H1 (cell line): ENCODE results near the gene ZNF74. TPM values are rescaled to one million over a fixed set of nuclear protein-coding genes. Genes with fewer than 3 reads are reported as not detected.

Experiments
- CTCF ChIA-PET: fragments of 300-600 bp; sonication (Branson Sonifier 250); formaldehyde crosslinking; loops from one replicate; lab custom pipeline; 2021; ENCODE audit not compliant: partially characterized antibody; lab: Charles Lee
- POLR2A ChIA-PET: fragments of 300-600 bp; sonication (Branson Sonifier 250); formaldehyde crosslinking; loops from one replicate; lab custom pipeline; 2021; ENCODE audit warnings: inconsistent platforms; ENCODE audit not compliant: partially characterized antibody; lab: Charles Lee
- DNase-seq, 2 experiments: peaks; one replicate each; pipeline versions ENCODE4 v3.0.0 to v3.0.0-alpha.2; 2010 to 2022; ENCODE audit warnings: low spot score in 2 of 2, low read depth in 1 of 2, mixed read lengths in 1 of 2
- FAIRE-seq: peaks from 2 replicates; lab custom pipeline; 2011; peaks lifted over from hg19 to GRCh38; lab: Jason Lieb, UNC
- H2AFZ ChIP-seq: 2 replicates; pipeline ENCODE4 v1.8.1; 2012; ENCODE audit warnings: low read length, inconsistent platforms
- H2AK5ac ChIP-seq: 2 replicates; pipeline ENCODE4 v1.6.1; 2013; ENCODE audit warnings: low read depth, low read length
- H2BK120ac ChIP-seq: replicated peaks from 2 replicates; pipeline ENCODE3; 2013; ENCODE audit warnings: low read depth, low read length, inconsistent platforms
- H2BK12ac ChIP-seq: 2 replicates; pipeline ENCODE4 v1.6.1; 2013; ENCODE audit warnings: low read depth, low read length
- H2BK15ac ChIP-seq: 2 replicates; pipeline ENCODE4 v1.6.1; 2013; ENCODE audit warnings: low read length
- H2BK20ac ChIP-seq: 2 replicates; pipeline ENCODE4 v1.6.1; 2013; ENCODE audit warnings: low read length
- H2BK5ac ChIP-seq: 2 replicates; pipeline ENCODE4 v1.6.1; 2013; ENCODE audit warnings: low read depth, low read length
- H3K14ac ChIP-seq: 2 replicates; pipeline ENCODE4 v1.6.1; 2013; ENCODE audit warnings: inconsistent platforms; ENCODE audit not compliant: insufficient read length
- H3K18ac ChIP-seq: 2 replicates; pipeline ENCODE4 v1.6.1; 2013; ENCODE audit warnings: low read length; ENCODE audit errors: extremely low read depth
- H3K23ac ChIP-seq: 2 replicates; pipeline ENCODE4 v1.6.1; 2013; ENCODE audit warnings: inconsistent platforms; ENCODE audit not compliant: insufficient read length
- H3K23me2 ChIP-seq: 2 replicates; pipeline ENCODE4 v1.6.1; 2013; ENCODE audit warnings: low read depth, low read length
- H3K27ac ChIP-seq: 2 replicates; pipeline ENCODE4 v1.6.1; 2011; ENCODE audit warnings: low read depth, low read length, inconsistent platforms
- H3K27me3 ChIP-seq, 4 experiments: replicated peaks in 1 of 4; 1 replicate in 1 of 4; 2 replicates in 3 of 4; pipeline versions ENCODE4 v1.6.1 to v1.8.1; 2011 to 2013; ENCODE audit warnings: low read length in 3 of 4, mild to moderate bottlenecking in 3 of 4, inconsistent platforms in 2 of 4, mixed read lengths in 2 of 4, moderate library complexity in 1 of 4; ENCODE audit not compliant: control insufficient read depth in 3 of 4, insufficient read depth in 3 of 4; ENCODE audit errors: extremely low read depth in 1 of 4
- H3K36me3 ChIP-seq, 4 experiments: 2 replicates each; pipeline versions ENCODE4 v1.6.1 to v1.8.1; 2011 to 2013; ENCODE audit warnings: mild to moderate bottlenecking in 4 of 4, low read length in 3 of 4, moderate library complexity in 2 of 4, control low read depth in 1 of 4, inconsistent platforms in 1 of 4; ENCODE audit not compliant: insufficient read depth in 4 of 4, control insufficient read depth in 2 of 4
- H3K4ac ChIP-seq: replicated peaks from 2 replicates; pipeline ENCODE3; 2013; ENCODE audit warnings: low read length, low read depth, mixed read lengths, inconsistent platforms; ENCODE audit not compliant: insufficient read length
- H3K4me1 ChIP-seq, 4 experiments: replicated peaks in 1 of 4; 1 replicate in 1 of 4; 2 replicates in 3 of 4; pipeline versions ENCODE4 v1.6.1 to v1.8.1; 2011 to 2013; ENCODE audit warnings: low read length in 3 of 4, inconsistent platforms in 2 of 4, mixed read lengths in 1 of 4; ENCODE audit not compliant: insufficient read depth in 4 of 4, control insufficient read depth in 3 of 4
- H3K4me2 ChIP-seq, 2 experiments: 2 replicates each; pipeline versions ENCODE4 v1.6.1 to v1.8.1; 2011 to 2013; ENCODE audit warnings: low read depth in 2 of 2, low read length in 2 of 2, control low read depth in 1 of 2, inconsistent platforms in 1 of 2, mild to moderate bottlenecking in 1 of 2; ENCODE audit not compliant: insufficient read depth in 1 of 2
- H3K4me3 ChIP-seq, 4 experiments: fragments of 200-600, 300-600 bp in 1 of 4; sonication (generic), shearing (Covaris generic), sonication (Bioruptor Twin) in 1 of 4; 2 replicates each; pipeline versions ENCODE4 v1.5.1 to v1.8.1; 2011 to 2016; ENCODE audit warnings: low read length in 4 of 4, low read depth in 3 of 4, control low read depth in 2 of 4, inconsistent platforms in 2 of 4, mild to moderate bottlenecking in 2 of 4, mixed read lengths in 1 of 4, moderate library complexity in 1 of 4; ENCODE audit not compliant: insufficient read depth in 2 of 4; ENCODE audit errors: extremely low read depth in 1 of 4
- H3K56ac ChIP-seq: replicated peaks from 2 replicates; pipeline ENCODE3; 2013; ENCODE audit warnings: low read depth, mild to moderate bottlenecking, mixed read lengths, low read length, inconsistent platforms; ENCODE audit not compliant: insufficient read length
- H3K79me1 ChIP-seq: 2 replicates; pipeline ENCODE4 v1.6.1; 2013; ENCODE audit warnings: low read depth, low read length, control low read depth
- H3K79me2 ChIP-seq, 2 experiments: 2 replicates each; pipeline versions ENCODE4 v1.6.1 to v1.8.1; 2012 to 2013; ENCODE audit warnings: low read length in 2 of 2, mild to moderate bottlenecking in 2 of 2, inconsistent platforms in 1 of 2; ENCODE audit not compliant: insufficient read depth in 2 of 2, control insufficient read depth in 1 of 2
- H3K9ac ChIP-seq, 4 experiments: replicated peaks in 1 of 4; 1 replicate in 1 of 4; 2 replicates in 3 of 4; pipeline versions ENCODE4 v1.6.1 to v1.8.1; 2011 to 2013; ENCODE audit warnings: low read depth in 3 of 4, low read length in 3 of 4, control low read depth in 2 of 4, mild to moderate bottlenecking in 2 of 4, moderate library complexity in 2 of 4, inconsistent platforms in 1 of 4; ENCODE audit errors: extremely low read depth in 1 of 4
- H3K9me3 ChIP-seq, 2 experiments: 2 replicates each; pipeline versions ENCODE4 v1.6.1 to v1.8.1; 2012 to 2013; ENCODE audit warnings: mild to moderate bottlenecking in 2 of 2, moderate library complexity in 2 of 2, control low read depth in 1 of 2, inconsistent platforms in 1 of 2, low read depth in 1 of 2, low read length in 1 of 2, mixed read lengths in 1 of 2; ENCODE audit not compliant: insufficient read depth in 2 of 2
- H4K20me1 ChIP-seq, 2 experiments: replicated peaks in 1 of 2; 2 replicates each; pipeline versions ENCODE3 to v1.8.1; 2011 to 2013; ENCODE audit warnings: inconsistent platforms in 2 of 2, low read length in 2 of 2, mild to moderate bottlenecking in 1 of 2; ENCODE audit not compliant: insufficient read depth in 2 of 2, control insufficient read depth in 1 of 2
- H4K5ac ChIP-seq: 2 replicates; pipeline ENCODE4 v1.6.1; 2013; ENCODE audit warnings: low read length, low read depth, mixed read lengths, inconsistent platforms; ENCODE audit not compliant: insufficient read length
- H4K8ac ChIP-seq: 2 replicates; pipeline ENCODE4 v1.8.0; 2013; ENCODE audit warnings: mild to moderate bottlenecking, moderate library complexity, low read length, inconsistent platforms; ENCODE audit not compliant: insufficient read depth; ENCODE audit errors: extremely low read depth
- H4K91ac ChIP-seq: replicated peaks from 2 replicates; pipeline ENCODE3; 2013; ENCODE audit warnings: low read length, mixed read lengths, inconsistent platforms; ENCODE audit not compliant: insufficient read length
- EZH2 ChIP-seq: fragments of 200-600 bp; sonication (generic); IDR thresholded peaks from 2 replicates; pipeline ENCODE4 v1.7.1; 2012; ENCODE audit warnings: low read depth, mild to moderate bottlenecking, moderate library complexity, low read length, inconsistent platforms; ENCODE audit not compliant: severe bottlenecking
- GTF2F1 ChIP-seq: IDR thresholded peaks from 2 replicates; pipeline ENCODE4 v1.6.1; 2012; ENCODE audit warnings: low read depth, low read length, improper control_type of control experiment, borderline replicate concordance
- JUND ChIP-seq: IDR thresholded peaks from 2 replicates; pipeline ENCODE4 v1.6.1; 2011; ENCODE audit warnings: mild to moderate bottlenecking, improper control_type of control experiment, low read length
- NANOG ChIP-seq: IDR thresholded peaks from 2 replicates; pipeline ENCODE4 v1.6.1; 2011; ENCODE audit warnings: low read length, low read depth, mild to moderate bottlenecking, inconsistent platforms; ENCODE audit not compliant: insufficient read depth, poor library complexity, severe bottlenecking
- PHF8 ChIP-seq: fragments of 200-600 bp; sonication (generic); conservative IDR thresholded peaks from 2 replicates; pipeline ENCODE4 v1.7.1; 2012; ENCODE audit warnings: low read depth, mild to moderate bottlenecking, inconsistent platforms, low read length, moderate library complexity
- RAD21 ChIP-seq, 2 experiments: IDR thresholded peaks in 1 of 2; conservative IDR thresholded peaks in 1 of 2; 2 replicates each; pipeline ENCODE4 v1.6.1; 2011; ENCODE audit warnings: low read depth in 2 of 2, low read length in 2 of 2, improper control_type of control experiment in 1 of 2, inconsistent platforms in 1 of 2, mild to moderate bottlenecking in 1 of 2, moderate library complexity in 1 of 2
- RXRA ChIP-seq: IDR thresholded peaks from 2 replicates; pipeline ENCODE4 v1.6.1; 2011; ENCODE audit warnings: low read depth, mild to moderate bottlenecking, low read length, moderate library complexity; ENCODE audit not compliant: insufficient read depth
- SIN3A ChIP-seq, 2 experiments: IDR thresholded peaks in 1 of 2; conservative IDR thresholded peaks in 1 of 2; 2 replicates each; pipeline ENCODE4 v1.6.1; 2011 to 2012; ENCODE audit warnings: low read length in 2 of 2, improper control_type of control experiment in 1 of 2, low read depth in 1 of 2, mild to moderate bottlenecking in 1 of 2
- SP2 ChIP-seq: IDR thresholded peaks from 2 replicates; pipeline ENCODE4 v1.6.1; 2012; ENCODE audit warnings: mild to moderate bottlenecking, low read length, inconsistent platforms
- WGBS, 2 experiments: shearing (Covaris generic) in 1 of 2; methylation state at CpG; one replicate each; pipeline versions ENCODE4 v1.1.6 to v1.1.7; 2013 to 2015; ENCODE audit warnings: low lambda C conversion rate in 2 of 2, mixed read lengths in 2 of 2, inconsistent platforms in 1 of 2, low coverage in 1 of 2, missing lambda C conversion rate in 1 of 2; ENCODE audit not compliant: insufficient replicate concordance in 2 of 2, insufficient coverage in 1 of 2, insufficient read length in 1 of 2; ENCODE audit errors: extremely low coverage in 1 of 2, missing lambda C conversion rate in 1 of 2; 5-methylcytosine and 5-hydroxymethylcytosine counted together
- polyA plus RNA-seq, 7 experiments: library from polyadenylated mRNA; depleted of rRNA in 3 of 7; stranded (reverse) in 5 of 7; unstranded in 2 of 7; fragments of >200 nt in 5 of 7; fragments of 200-250 nt in 2 of 7; gene quantifications; 1 replicate in 5 of 7; 2 replicates in 1 of 7; 4 replicates in 1 of 7; pipeline versions ENCODE4 v1.2.1 to v1.2.3, GENCODE V29; 2011 to 2013; ENCODE audit warnings: missing spikeins in 2 of 7, mixed read lengths in 2 of 7
- total RNA-seq: library from RNA; stranded (reverse); fragmentation: NEBNext Ultra II Directional; extraction: Animal tissue kit (Norgen Biotek cat#: 25700); gene quantifications from 2 replicates; pipeline ENCODE4 v1.2.1, GENCODE V29; 2021
- TF ChIP-seq, protein P1 (sequence below): IDR thresholded peaks from 2 replicates; pipeline ENCODE4 v1.6.1; 2012; ENCODE audit warnings: inconsistent platforms

ZNF74 gene
- total and polyA plus RNA-seq, 2 of the 8 experiments (the other 6 are each of a cell fraction or from before 2014, with no cell fraction given): 29.7 to 45.7 TPM

GRCh38 chr22:20456722-20457076, 62.7 kb downstream of the ZNF74 start:
- H2BK15ac ChIP-seq: no peak overlapping the region
- H3K23ac ChIP-seq: no peak overlapping the region
- FAIRE-seq (no peak), DNase-seq (no peak)
- H2BK20ac ChIP-seq: no peak overlapping the region
- 0 out of 7 replicates have a peak overlapping the region, but pooled peaks of 1 of the 4 experiments have one; percentile 6 for H3K9ac ChIP-seq
- no peaks in the 10 kb centered on the region for H3K27me3 ChIP-seq
- no peak overlapping the region for H3K4ac ChIP-seq
- no peak overlapping the region for H2AK5ac ChIP-seq
- no peaks in the 10 kb centered on the region; a peak in 1 of 8 replicates for H3K36me3 ChIP-seq
- CTCF ChIA-PET: interaction anchor here (0.6 to 5.4 kb wide), 19 partner anchors 9 to 165 kb away, joined by 3 to 47 read pairs (median 4); partner anchors contain the start of gene DGCR6L
- no peaks in the 10 kb centered on the region for H3K23me2 ChIP-seq
- H3K4me2 ChIP-seq: no peak overlapping the region
- H3K18ac ChIP-seq: no peak overlapping the region
- H3K14ac ChIP-seq: no peak overlapping the region
- no peak overlapping the region for H3K56ac ChIP-seq
- POLR2A ChIA-PET: interaction anchor here (1.3 kb wide), 1 partner anchor 38 kb away, joined by 4 read pairs; no protein-coding TSS in a partner anchor
- no peak overlapping the region for H3K27ac ChIP-seq
- H2BK12ac ChIP-seq: no peak overlapping the region
- H3K4me3 ChIP-seq: no peak overlapping the region
- WGBS, 2 experiments: 93% methylated on average over 3 of the region's 3 CpGs; no CpG with 5 or more reads in 1 of the 2 experiments
- peak overlapping the region; percentile 93; the same call in 1 of the 2 replicates for H2AFZ ChIP-seq
- H4K8ac ChIP-seq: no peak overlapping the region
- no peak overlapping the region for H2BK5ac ChIP-seq
- H2BK120ac ChIP-seq: no peak overlapping the region
- no peaks in the 10 kb centered on the region for H3K79me2 ChIP-seq
- peaks cover 0 to 2% (median under 1%) of the 10 kb centered on the region in 4 experiments; a peak in 2 of 7 replicates for H3K4me1 ChIP-seq
- no peaks in the 10 kb centered on the region for H3K79me1 ChIP-seq
- H4K5ac ChIP-seq: no peak overlapping the region
- H3K9me3 ChIP-seq: no peaks in the 10 kb centered on the region
- H4K91ac ChIP-seq: no peak overlapping the region
- H4K20me1 ChIP-seq: no peaks in the 10 kb centered on the region
- no peak for TF ChIP-seq EZH2
- TF ChIP-seq NANOG: no peak
- no peak for TF ChIP-seq RXRA
- TF ChIP-seq SIN3A (conservative IDR thresholded peaks at IDR 0.05 in 1 of 2, IDR thresholded peaks at IDR 0.05 in 1 of 2; ENCODE audit: low read depth in 1 of 2, low read length in 2 of 2): no peak
- TF ChIP-seq JUND: no peak
- TF ChIP-seq GTF2F1: no peak
- no peak for TF ChIP-seq RAD21 (IDR thresholded peaks at IDR 0.05 in 1 of 2, conservative IDR thresholded peaks at IDR 0.05 in 1 of 2; ENCODE audit: low read depth in 2 of 2, low read length in 2 of 2)
- TF ChIP-seq, protein P1, sequence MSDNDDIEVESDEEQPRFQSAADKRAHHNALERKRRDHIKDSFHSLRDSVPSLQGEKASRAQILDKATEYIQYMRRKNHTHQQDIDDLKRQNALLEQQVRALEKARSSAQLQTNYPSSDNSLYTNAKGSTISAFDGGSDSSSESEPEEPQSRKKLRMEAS: no peak
- TF ChIP-seq SP2: no peak
- no peak for TF ChIP-seq PHF8
